Measurements from ENCODE around the gene EXOC6B.
A peak's percentile ranks its signal among the peaks of the same experiment; 100 is the strongest.

The EXOC6B gene

GRCh38 chr2:72813841-72814240, 12.0 kb downstream of the EXOC6B start:
- DNase-seq = no peak
- no peak overlapping the region for H3K27ac Mint-ChIP-seq
- no peak overlapping the region for H3K4me3 Mint-ChIP-seq
- H3K9me3 Mint-ChIP-seq = peaks cover 11 to 19% of the 10 kb centered on the region in 2 donors
- peaks cover 7% of the 10 kb centered on the region for H3K4me1 Mint-ChIP-seq
- no peak for ATAC-seq
- H3K27me3 Mint-ChIP-seq = no peaks in the 10 kb centered on the region

GRCh38 chr2:72810165-72810564, 15.7 kb downstream of the EXOC6B start:
- Mint-ChIP-seq H3K4me1 (peaks cover 7% of the 10 kb centered on the region), H3K27me3 (no peaks in the 10 kb centered on the region), H3K4me3 (no peak overlapping the region), H3K9me3 (peaks cover 19 to 34% of the 10 kb centered on the region in 2 donors), H3K27ac (no peak overlapping the region)
- no peak for ATAC-seq
- DNase-seq = no peak

GRCh38 chr2:72809095-72809494, 16.7 kb downstream of the EXOC6B start:
- H3K9me3 Mint-ChIP-seq = peaks cover 19 to 34% of the 10 kb centered on the region in 2 donors
- no peak for DNase-seq
- ATAC-seq = no peak
- H3K4me3 Mint-ChIP-seq = no peak overlapping the region
- H3K27me3 Mint-ChIP-seq = no peaks in the 10 kb centered on the region
- H3K27ac Mint-ChIP-seq = no peak overlapping the region
- H3K4me1 Mint-ChIP-seq = peaks cover 7% of the 10 kb centered on the region

- Mint-ChIP-seq H3K4me3 (no peak overlapping the region), H3K4me1 (no peaks in the 10 kb centered on the region)
- no peak for DNase-seq
Measured at GRCh38 chr2:72806280-72806945, 19.4 kb downstream of the EXOC6B start.

GRCh38 chr2:72803626-72804320, 22.1 kb downstream of the EXOC6B start:
- ATAC-seq = no peak
- peaks cover 7 to 14% of the 10 kb centered on the region in 2 donors for H3K9me3 Mint-ChIP-seq
- no peak for DNase-seq

More at GRCh38 chr2:72806280-72806945, 19.4 kb downstream of the EXOC6B start:
- Mint-ChIP-seq H3K9me3 (peaks cover 19 to 34% of the 10 kb centered on the region in 2 donors), H3K27me3 (no peaks in the 10 kb centered on the region), H3K27ac (no peak overlapping the region)
- no peak for ATAC-seq

GRCh38 chr2:72803151-72803550, 22.7 kb downstream of the EXOC6B start:
- Mint-ChIP-seq H3K4me3 (no peak overlapping the region), H3K27me3 (no peaks in the 10 kb centered on the region), H3K27ac (no peak overlapping the region), H3K4me1 (no peaks in the 10 kb centered on the region), H3K9me3 (peaks cover 6 to 10% of the 10 kb centered on the region in 2 donors)
- ATAC-seq (no peak), DNase-seq (no peak)

More at GRCh38 chr2:72803626-72804320, 22.1 kb downstream of the EXOC6B start:
- no peaks in the 10 kb centered on the region for H3K27me3 Mint-ChIP-seq
- H3K27ac Mint-ChIP-seq = no peak overlapping the region
- H3K4me3 Mint-ChIP-seq = no peak overlapping the region
- H3K4me1 Mint-ChIP-seq = no peaks in the 10 kb centered on the region

- Mint-ChIP-seq H3K9me3 (no peaks in the 10 kb centered on the region), H3K4me1 (no peaks in the 10 kb centered on the region), H3K4me3 (no peak overlapping the region), H3K27ac (no peak overlapping the region), H3K27me3 (no peaks in the 10 kb centered on the region)
- no peak for DNase-seq
- no peak for ATAC-seq
Measured at GRCh38 chr2:72800492-72800891, 25.3 kb downstream of the EXOC6B start.

- Mint-ChIP-seq H3K27ac (no peak overlapping the region), H3K4me1 (peaks cover 7% of the 10 kb centered on the region), H3K4me3 (no peak overlapping the region), H3K9me3 (no peaks in the 10 kb centered on the region), H3K27me3 (no peaks in the 10 kb centered on the region)
- no peak for ATAC-seq
- DNase-seq = no peak
Measured at GRCh38 chr2:72797740-72798139, 28.1 kb downstream of the EXOC6B start.

- Mint-ChIP-seq H3K4me3 (no peak overlapping the region), H3K4me1 (peaks cover 7% of the 10 kb centered on the region), H3K9me3 (no peaks in the 10 kb centered on the region), H3K27ac (no peak overlapping the region), H3K27me3 (no peaks in the 10 kb centered on the region)
- ATAC-seq (no peak), DNase-seq (no peak)
Measured at GRCh38 chr2:72796766-72797165, 29.1 kb downstream of the EXOC6B start.

GRCh38 chr2:72794572-72794971, 31.3 kb downstream of the EXOC6B start:
- DNase-seq (no peak), ATAC-seq (no peak)
- Mint-ChIP-seq H3K27me3 (no peaks in the 10 kb centered on the region), H3K27ac (peak overlapping the region in 1 of 2 donors; percentile 90), H3K4me1 (peaks cover 7% of the 10 kb centered on the region), H3K9me3 (no peaks in the 10 kb centered on the region), H3K4me3 (no peak overlapping the region)

- H3K4me3 Mint-ChIP-seq = no peak overlapping the region
- no peaks in the 10 kb centered on the region for H3K27me3 Mint-ChIP-seq
- peak overlapping the region in 1 of 2 donors; percentile 90 for H3K27ac Mint-ChIP-seq
- no peak for ATAC-seq
- H3K9me3 Mint-ChIP-seq = no peaks in the 10 kb centered on the region
- no peak for DNase-seq
- peaks cover 7% of the 10 kb centered on the region for H3K4me1 Mint-ChIP-seq
Measured at GRCh38 chr2:72793798-72794440, 31.9 kb downstream of the EXOC6B start.

GRCh38 chr2:72789241-72789640, 36.6 kb downstream of the EXOC6B start:
- DNase-seq = no peak
- no peak overlapping the region for H3K4me3 Mint-ChIP-seq
- H3K27ac Mint-ChIP-seq = no peak overlapping the region
- H3K27me3 Mint-ChIP-seq = no peaks in the 10 kb centered on the region
- H3K9me3 Mint-ChIP-seq = no peaks in the 10 kb centered on the region
- peaks cover under 1% of the 10 kb centered on the region for H3K4me1 Mint-ChIP-seq
- no peak for ATAC-seq

GRCh38 chr2:72788756-72789155, 37.1 kb downstream of the EXOC6B start:
- ATAC-seq = no peak
- H3K4me1 Mint-ChIP-seq = no peaks in the 10 kb centered on the region
- no peaks in the 10 kb centered on the region for H3K27me3 Mint-ChIP-seq
- no peak overlapping the region for H3K27ac Mint-ChIP-seq
- DNase-seq = no peak
- H3K9me3 Mint-ChIP-seq = no peaks in the 10 kb centered on the region
- H3K4me3 Mint-ChIP-seq = no peak overlapping the region

GRCh38 chr2:72785517-72785916, 40.3 kb downstream of the EXOC6B start:
- DNase-seq (no peak), ATAC-seq (no peak)
- Mint-ChIP-seq H3K4me1 (no peaks in the 10 kb centered on the region), H3K27ac (peak overlapping the region in 1 of 2 donors; percentile 42), H3K27me3 (no peaks in the 10 kb centered on the region), H3K9me3 (no peaks in the 10 kb centered on the region), H3K4me3 (no peak overlapping the region)

- no peak for DNase-seq
- no peaks in the 10 kb centered on the region for H3K27me3 Mint-ChIP-seq
- H3K9me3 Mint-ChIP-seq = no peaks in the 10 kb centered on the region
- no peaks in the 10 kb centered on the region for H3K4me1 Mint-ChIP-seq
- H3K4me3 Mint-ChIP-seq = no peak overlapping the region
- no peak for ATAC-seq
- no peak overlapping the region for H3K27ac Mint-ChIP-seq
Measured at GRCh38 chr2:72782520-72782919, 43.3 kb downstream of the EXOC6B start.

- DNase-seq (no peak), ATAC-seq (no peak)
- H3K9me3 Mint-ChIP-seq = no peaks in the 10 kb centered on the region
- H3K27me3 Mint-ChIP-seq = no peaks in the 10 kb centered on the region
- peak overlapping the region in 1 of 2 donors; percentile 3 for H3K27ac Mint-ChIP-seq
- no peak overlapping the region for H3K4me3 Mint-ChIP-seq
- no peaks in the 10 kb centered on the region for H3K4me1 Mint-ChIP-seq
Measured at GRCh38 chr2:72781480-72781879, 44.4 kb downstream of the EXOC6B start.

Measured in stimulated activated naive CD8-positive, alpha-beta T cell treated with anti-CD3 and anti-CD28 coated beads, Interleukin-15, amount 100 ng/mL, for 72 hours (primary cell).